Lower leg skin (tissue), 4 donors: ENCODE measurements around the gene TNFRSF6B. TPM values are rescaled to one million over a fixed set of nuclear protein-coding genes. Genes with fewer than 3 reads are reported as not detected.

ENCODE experiments used
- DNase-seq, 2 donors: peaks; one replicate each; pipeline ENCODE4 v3.0.0-alpha.2; 2019; ENCODE audit warnings: low spot score in 2 of 2
- H3K4me3 ChIP-seq: fragments of 200-600 bp; sonication (generic); 2 replicates; pipeline ENCODE4 v1.5.1; 2017; ENCODE audit warnings: mild to moderate bottlenecking, low read depth; ENCODE audit not compliant: poor library complexity, severe bottlenecking
- CTCF ChIP-seq, 3 donors: fragments of 450-650 bp; IDR thresholded peaks; one replicate each; pipeline ENCODE4 v1.5.1; 2016; ENCODE audit warnings: antibody characterized with exemption in 3 of 3, mild to moderate bottlenecking in 3 of 3, moderate library complexity in 2 of 3
- POLR2A ChIP-seq, 2 donors: fragments of 450-650 bp; IDR thresholded peaks; one replicate each; pipeline ENCODE4 v1.6.1; 2016 to 2017; ENCODE audit warnings: antibody characterized with exemption in 2 of 2, mild to moderate bottlenecking in 1 of 2, moderate library complexity in 1 of 2
- WGBS, 2 donors: methylation state at CpG; one replicate each; pipeline ENCODE4 v1.1.5; 2018; 5-methylcytosine and 5-hydroxymethylcytosine counted together
- intact Hi-C: fragments of 100-400 bp; cut with DNase I; formaldehyde crosslinking; loops from one replicate; pipeline ENCODE4 v1.15.0; 2023; ENCODE audit warnings: low total_unique reads
- total RNA-seq, 4 donors: library from RNA; depleted of rRNA; stranded (reverse); fragments of >200 nt; gene quantifications; one replicate each; pipeline ENCODE4 v1.1.0, GENCODE V29; 2016

Gene TNFRSF6B
- total RNA-seq, 4 donors from 2014 or later, result 3.0 to 49.5 (median 12.1) TPM

- no peak overlapping the region for H3K4me3 ChIP-seq
- TF ChIP-seq CTCF (IDR thresholded peaks at IDR 0.05), result no peak
- TF ChIP-seq POLR2A (IDR thresholded peaks at IDR 0.05), result no peak
- WGBS, 2 donors, result 88 to 89% methylated on average over 6 of the region's 6 CpGs
- no peak for DNase-seq
- intact Hi-C loops, result no loop called here
These were observed 8.3 kb downstream of the TNFRSF6B start for GRCh38 chr20:63704749-63705117.

GRCh38 chr20:63705232-63706026 lies 9.0 kb downstream of the TNFRSF6B start:
- no peak for DNase-seq
- intact Hi-C loops, result no loop called here
- H3K4me3 ChIP-seq, result no peak overlapping the region
- WGBS, 2 donors, result 84 to 91% methylated on average over 8 of the region's 8 CpGs
- no peak for TF ChIP-seq POLR2A (IDR thresholded peaks at IDR 0.05)
- no peak for TF ChIP-seq CTCF (IDR thresholded peaks at IDR 0.05)

GRCh38 chr20:63706027-63706695 lies 9.7 kb downstream of the TNFRSF6B start:
- no peak for DNase-seq
- H3K4me3 ChIP-seq, result no peak overlapping the region
- TF ChIP-seq POLR2A (IDR thresholded peaks at IDR 0.05), result no peak
- no peak for TF ChIP-seq CTCF (IDR thresholded peaks at IDR 0.05)
- 71 to 78% methylated on average over 10 to 12 of the region's 12 CpGs for WGBS, 2 donors
- intact Hi-C loops, result no loop called here

GRCh38 chr20:63706852-63707557 lies 10.6 kb downstream of the TNFRSF6B start:
- intact Hi-C loops, result no loop called here
- WGBS, 2 donors, result 8 to 9% methylated on average over 22 to 37 of the region's 56 CpGs
- peak overlapping the region; percentile 48 for H3K4me3 ChIP-seq
- peak in 1 of 2 donors; percentile 90 for DNase-seq
- TF ChIP-seq POLR2A (IDR thresholded peaks at IDR 0.05) (no peak), CTCF (IDR thresholded peaks at IDR 0.05) (no peak)

- peak; percentile 78 to 97 for DNase-seq
- TF ChIP-seq CTCF (IDR thresholded peaks at IDR 0.05), result peak in 1 of 3 donors; percentile 32
- no peak for TF ChIP-seq POLR2A (IDR thresholded peaks at IDR 0.05)
- WGBS, 2 donors, result 0% methylated on average over 8 to 15 of the region's 98 CpGs
- intact Hi-C loops, result no loop called here
- peak within 1 kb of the TSS; percentile 48 for H3K4me3 ChIP-seq
These were observed 11.3 kb downstream of the TNFRSF6B start, which contains the start of the genes ARFRP1 and ZGPAT for GRCh38 chr20:63707558-63708300. ARFRP1 (minus strand) TSS chr20:63707976; CDS start chr20:63707091, 885 bp downstream. ZGPAT (plus strand) TSS chr20:63708039; CDS start chr20:63708581, 542 bp downstream.
